Left renal pelvis (tissue), 4 donors: ENCODE results near the gene KCNIP1. TPM values are rescaled to one million over a fixed set of nuclear protein-coding genes. Genes with fewer than 3 reads are reported as not detected.

Source experiments
- DNase-seq, 4 donors: peaks; one replicate each; pipeline ENCODE4 v3.0.0-alpha.2; 2013; ENCODE audit warnings: low read depth in 4 of 4, low spot score in 3 of 4
- polyA plus RNA-seq, 4 donors: library from polyadenylated mRNA; unstranded; fragments of 120-200 nt; gene quantifications; one replicate each; pipeline ENCODE4 v1.2.1, GENCODE V29; 2013; ENCODE audit not compliant: insufficient read length in 4 of 4

Gene KCNIP1
- polyA plus RNA-seq, 4 donors: 9.7 to 13.7 (median 10.5) TPM

- peak; percentile 47 to 75 (median 58) for DNase-seq
Observed at GRCh38 chr5:170681013-170681433, 177.2 kb downstream of the KCNIP1 start.

GRCh38 chr5:170691657-170692056, 187.8 kb downstream of the KCNIP1 start:
- no peak for DNase-seq

GRCh38 chr5:170693701-170694100, 189.9 kb downstream of the KCNIP1 start:
- no peak for DNase-seq

- no peak for DNase-seq
Observed at GRCh38 chr5:170694911-170695310, 191.1 kb downstream of the KCNIP1 start.

GRCh38 chr5:170697031-170697430, 193.2 kb downstream of the KCNIP1 start:
- DNase-seq: no peak

- DNase-seq: no peak
Observed at GRCh38 chr5:170700503-170700902, 196.7 kb downstream of the KCNIP1 start.

- peak in 2 of 4 donors; percentile 14 to 20 for DNase-seq
Observed at GRCh38 chr5:170701334-170701733, 197.5 kb downstream of the KCNIP1 start.

- no peak for DNase-seq
Observed at GRCh38 chr5:170704417-170705192, 200.8 kb downstream of the KCNIP1 start.

- no peak for DNase-seq
Observed at GRCh38 chr5:170709640-170710039, 205.8 kb downstream of the KCNIP1 start.

- DNase-seq: no peak
Observed at GRCh38 chr5:170711300-170711699, 207.5 kb downstream of the KCNIP1 start.

GRCh38 chr5:170715141-170715540, 211.3 kb downstream of the KCNIP1 start:
- DNase-seq: no peak

- DNase-seq: no peak
Observed at GRCh38 chr5:170716396-170716795, 212.6 kb downstream of the KCNIP1 start.

- DNase-seq: no peak
Observed at GRCh38 chr5:170719551-170719950, 215.7 kb downstream of the KCNIP1 start.

- DNase-seq: no peak
Observed at GRCh38 chr5:170720179-170720578, 216.4 kb downstream of the KCNIP1 start.

- no peak for DNase-seq
Observed at GRCh38 chr5:170720984-170721383, 217.2 kb downstream of the KCNIP1 start.

- no peak for DNase-seq
Observed at GRCh38 chr5:170721681-170722080, 217.9 kb downstream of the KCNIP1 start.

GRCh38 chr5:170722316-170722715, 218.5 kb downstream of the KCNIP1 start:
- no peak for DNase-seq

GRCh38 chr5:170731052-170731451, 227.2 kb downstream of the KCNIP1 start:
- DNase-seq: no peak

- DNase-seq: no peak
Observed at GRCh38 chr5:170732685-170733084, 228.9 kb downstream of the KCNIP1 start.

GRCh38 chr5:170736966-170737365, 233.1 kb downstream of the KCNIP1 start:
- DNase-seq: no peak

- DNase-seq: no peak
Observed at GRCh38 chr5:170737591-170737990, 233.8 kb downstream of the KCNIP1 start.

GRCh38 chr5:170738840-170739239, 235.0 kb downstream of the KCNIP1 start:
- DNase-seq: no peak

GRCh38 chr5:170739446-170739845, 235.6 kb downstream of the KCNIP1 start:
- DNase-seq: no peak
